Ovary (tissue), 3 donors: ENCODE data around the gene NHSL2.

Experiments used
- POLR2A ChIP-seq: fragments of 450-650 bp; IDR thresholded peaks from one replicate; pipeline ENCODE4 v1.6.1; 2017; ENCODE audit warnings: antibody characterized with exemption, mild to moderate bottlenecking, moderate library complexity
- TF ChIP-seq, protein P1 (sequence below), 3 donors: fragments of 450-650 bp in 2 of 3; fragments of 200-600 bp in 1 of 3; IDR thresholded peaks; one replicate each; pipeline versions ENCODE4 v1.5.1 to v1.8.0; 2016 to 2022; ENCODE audit warnings: antibody characterized with exemption in 3 of 3, mild to moderate bottlenecking in 1 of 3
- donor health status: DM: no; HTN: no; CAD: no.

DNA sequence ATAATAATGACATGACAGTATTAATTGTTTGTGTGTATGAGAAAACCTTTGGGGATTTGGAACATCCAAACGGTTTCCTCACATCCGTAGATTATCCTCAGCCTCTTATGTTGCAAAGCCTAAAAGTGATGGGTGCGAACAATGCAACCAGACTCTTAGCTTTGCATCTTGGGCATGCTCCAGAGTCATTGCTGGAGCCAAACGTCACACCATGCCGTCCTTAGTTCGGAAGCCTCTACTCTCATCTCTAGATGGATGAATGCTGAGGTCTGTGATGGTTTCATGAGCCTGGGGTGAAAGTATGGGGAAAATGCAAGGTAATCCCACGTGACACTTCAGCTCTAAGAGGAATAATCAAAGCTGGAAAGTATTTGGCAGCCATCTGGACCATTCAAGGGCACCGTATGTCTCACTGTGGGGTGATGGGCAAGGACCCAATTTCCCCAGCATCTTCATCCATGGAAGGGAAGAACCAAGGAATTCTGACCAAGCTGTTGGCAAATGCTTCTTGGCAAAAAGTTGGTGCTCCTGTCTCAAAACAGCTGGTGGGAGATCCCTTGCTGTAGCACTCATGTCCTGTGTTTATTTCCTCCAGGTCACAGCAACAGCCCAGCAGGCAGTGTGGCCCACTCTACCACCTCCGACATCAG, 227.3 kb downstream of the NHSL2 start:
- TF ChIP-seq, protein P1, sequence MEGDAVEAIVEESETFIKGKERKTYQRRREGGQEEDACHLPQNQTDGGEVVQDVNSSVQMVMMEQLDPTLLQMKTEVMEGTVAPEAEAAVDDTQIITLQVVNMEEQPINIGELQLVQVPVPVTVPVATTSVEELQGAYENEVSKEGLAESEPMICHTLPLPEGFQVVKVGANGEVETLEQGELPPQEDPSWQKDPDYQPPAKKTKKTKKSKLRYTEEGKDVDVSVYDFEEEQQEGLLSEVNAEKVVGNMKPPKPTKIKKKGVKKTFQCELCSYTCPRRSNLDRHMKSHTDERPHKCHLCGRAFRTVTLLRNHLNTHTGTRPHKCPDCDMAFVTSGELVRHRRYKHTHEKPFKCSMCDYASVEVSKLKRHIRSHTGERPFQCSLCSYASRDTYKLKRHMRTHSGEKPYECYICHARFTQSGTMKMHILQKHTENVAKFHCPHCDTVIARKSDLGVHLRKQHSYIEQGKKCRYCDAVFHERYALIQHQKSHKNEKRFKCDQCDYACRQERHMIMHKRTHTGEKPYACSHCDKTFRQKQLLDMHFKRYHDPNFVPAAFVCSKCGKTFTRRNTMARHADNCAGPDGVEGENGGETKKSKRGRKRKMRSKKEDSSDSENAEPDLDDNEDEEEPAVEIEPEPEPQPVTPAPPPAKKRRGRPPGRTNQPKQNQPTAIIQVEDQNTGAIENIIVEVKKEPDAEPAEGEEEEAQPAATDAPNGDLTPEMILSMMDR (IDR thresholded peaks at IDR 0.05) = no peak
- TF ChIP-seq POLR2A = no peak
